ENCODE data around the gene HLA-B.

HLA-B gene

GRCh38 chr6:31386099-31386498 is 29.1 kb upstream of the HLA-B start:
- no peak overlapping the region for H3K4me2 ChIP-seq (ENCODE audit: low read depth, low read length)
- H2AFZ ChIP-seq (ENCODE audit: low read length): no peak overlapping the region
- no peak for DNase-seq
- no peaks in the 10 kb centered on the region for H3K4me1 ChIP-seq (ENCODE audit: low read length)
- H3K27me3 ChIP-seq (replicated peaks; ENCODE audit: insufficient read depth, low read length): no peaks in the 10 kb centered on the region
- no peak overlapping the region for H3K4me3 ChIP-seq (ENCODE audit: low read length)
- no peak overlapping the region for H3K27ac ChIP-seq (ENCODE audit: low read length)
- no peaks in the 10 kb centered on the region for H3K9me3 ChIP-seq (replicated peaks; ENCODE audit: insufficient read depth, low read length)
- no peaks in the 10 kb centered on the region for H4K20me1 ChIP-seq (ENCODE audit: insufficient read depth, low read length)
- no peak for TF ChIP-seq EZH2 (optimal IDR thresholded peaks at IDR 0.05; ENCODE audit: low read depth, low read length)
- no peak for TF ChIP-seq CTCF (IDR thresholded peaks at IDR 0.05; ENCODE audit: low read length)
- no peak for TF ChIP-seq EZH2phosphoT487 (IDR thresholded peaks at IDR 0.05; ENCODE audit: low read length)
- H3K79me2 ChIP-seq (ENCODE audit: low read length): no peaks in the 10 kb centered on the region
- no peaks in the 10 kb centered on the region for H3K36me3 ChIP-seq (replicated peaks; ENCODE audit: insufficient read depth, low read length)
- H3K9me2 ChIP-seq (replicated peaks; ENCODE audit: insufficient read depth, low read length): no peaks in the 10 kb centered on the region
- no peaks in the 10 kb centered on the region for H3F3A ChIP-seq (ENCODE audit: insufficient read depth, low read length)
- H3K9ac ChIP-seq (ENCODE audit: low read length): no peak overlapping the region

GRCh38 chr6:31385041-31385440 is 28.1 kb upstream of the HLA-B start:
- Histone ChIP-seq H3K9me3 (replicated peaks; ENCODE audit: insufficient read depth, low read length) (no peaks in the 10 kb centered on the region), H3K27me3 (replicated peaks; ENCODE audit: insufficient read depth, low read length) (no peaks in the 10 kb centered on the region; the same call in 1 of the 2 replicates), H3K4me3 (ENCODE audit: low read length) (no peak overlapping the region), H3K9me2 (replicated peaks; ENCODE audit: insufficient read depth, low read length) (no peaks in the 10 kb centered on the region), H3F3A (ENCODE audit: insufficient read depth, low read length) (no peaks in the 10 kb centered on the region), H3K79me2 (ENCODE audit: low read length) (no peaks in the 10 kb centered on the region), H3K9ac (ENCODE audit: low read length) (no peak overlapping the region), H3K27ac (ENCODE audit: low read length) (no peak overlapping the region), H3K4me1 (ENCODE audit: low read length) (no peaks in the 10 kb centered on the region), H3K4me2 (ENCODE audit: low read depth, low read length) (no peak overlapping the region), H4K20me1 (ENCODE audit: insufficient read depth, low read length) (no peaks in the 10 kb centered on the region), H3K36me3 (replicated peaks; ENCODE audit: insufficient read depth, low read length) (no peaks in the 10 kb centered on the region), H2AFZ (ENCODE audit: low read length) (no peak overlapping the region)
- DNase-seq: no peak
- TF ChIP-seq EZH2phosphoT487 (IDR thresholded peaks at IDR 0.05; ENCODE audit: low read length): no peak
- TF ChIP-seq EZH2 (optimal IDR thresholded peaks at IDR 0.05; ENCODE audit: low read depth, low read length): no peak
- TF ChIP-seq CTCF (IDR thresholded peaks at IDR 0.05; ENCODE audit: low read length): no peak

- H3K27ac ChIP-seq (ENCODE audit: low read length): no peak overlapping the region
- no peaks in the 10 kb centered on the region for H3K9me3 ChIP-seq (replicated peaks; ENCODE audit: insufficient read depth, low read length)
- no peak overlapping the region for H3K4me3 ChIP-seq (ENCODE audit: low read length)
- H3K36me3 ChIP-seq (replicated peaks; ENCODE audit: insufficient read depth, low read length): no peaks in the 10 kb centered on the region
- no peak overlapping the region for H3K4me2 ChIP-seq (ENCODE audit: low read depth, low read length)
- DNase-seq: no peak
- H3K79me2 ChIP-seq (ENCODE audit: low read length): no peaks in the 10 kb centered on the region
- H3K27me3 ChIP-seq (replicated peaks; ENCODE audit: insufficient read depth, low read length): no peaks in the 10 kb centered on the region; the same call in 1 of the 2 replicates
- H3F3A ChIP-seq (ENCODE audit: insufficient read depth, low read length): no peaks in the 10 kb centered on the region
- no peak overlapping the region for H3K9ac ChIP-seq (ENCODE audit: low read length)
- H3K4me1 ChIP-seq (ENCODE audit: low read length): no peaks in the 10 kb centered on the region
- no peak overlapping the region for H2AFZ ChIP-seq (ENCODE audit: low read length)
- TF ChIP-seq EZH2 (optimal IDR thresholded peaks at IDR 0.05; ENCODE audit: low read depth, low read length) (no peak), CTCF (IDR thresholded peaks at IDR 0.05; ENCODE audit: low read length) (no peak), EZH2phosphoT487 (IDR thresholded peaks at IDR 0.05; ENCODE audit: low read length) (no peak)
- no peaks in the 10 kb centered on the region for H3K9me2 ChIP-seq (replicated peaks; ENCODE audit: insufficient read depth, low read length)
- no peaks in the 10 kb centered on the region for H4K20me1 ChIP-seq (ENCODE audit: insufficient read depth, low read length)
These were observed 26.2 kb upstream of the HLA-B start for GRCh38 chr6:31383149-31383548.
